ENCODE results near the gene ZC3H13. TPM values are rescaled to one million over a fixed set of nuclear protein-coding genes. Genes with fewer than 3 reads are reported as not detected.

The ZC3H13 gene
- total and polyA plus RNA-seq, 7 experiments from 2014 or later: 34.4 to 67.0 (median 46.2) TPM

DNA sequence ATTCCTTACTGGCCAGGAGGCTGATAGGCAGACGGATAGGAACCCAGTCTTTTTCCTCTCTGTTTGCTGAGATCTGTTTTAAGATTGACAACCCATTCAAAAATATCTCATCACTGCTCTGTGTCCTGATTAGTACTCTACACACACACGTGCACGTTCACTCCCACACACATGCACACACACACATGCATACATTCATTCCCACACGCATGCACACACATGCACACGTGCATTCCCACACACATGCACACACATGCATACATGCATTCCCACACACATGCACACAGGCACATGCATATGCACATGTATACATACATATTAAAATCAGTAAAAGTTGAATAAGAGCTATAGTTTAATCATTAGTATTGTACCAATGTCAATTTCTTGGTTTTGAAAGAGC lies 120.4 kb downstream of the ZC3H13 start:
- Mint-ChIP-seq H3K27ac (no peak overlapping the region), H3K27me3 (peaks cover 0 to 16% (median 12%) of the 10 kb centered on the region in 5 donors), H3K9me3 (no peaks in the 10 kb centered on the region), H3K4me1 (peaks cover 0 to 13% (median 0%) of the 10 kb centered on the region in 7 donors), H3K4me3 (no peak overlapping the region), H3K36me3 (no peaks in the 10 kb centered on the region)
- Histone ChIP-seq H3K36me3 (ENCODE audit: control insufficient read depth in 2 of 3, insufficient read depth in 3 of 3, low read length in 3 of 3) (no peaks in the 10 kb centered on the region), H3K27ac (ENCODE audit: low read depth, low read length) (no peak overlapping the region), H3K27me3 (ENCODE audit: control insufficient read depth in 2 of 2, insufficient read depth in 2 of 2, low read length in 2 of 2) (no peaks in the 10 kb centered on the region), H3K9me3 (ENCODE audit: control insufficient read depth in 2 of 3, low read length in 3 of 3) (no peaks in the 10 kb centered on the region), H3K4me3 (ENCODE audit: low read length) (no peak overlapping the region), H3K4me1 (ENCODE audit: control insufficient read depth in 2 of 2, insufficient read depth in 2 of 2, low read length in 2 of 2) (no peaks in the 10 kb centered on the region)
- POLR2A ChIA-PET: no interaction called here
- CTCF ChIA-PET: no interaction called here
- ATAC-seq (no peak), DNase-seq (no peak)
- intact Hi-C loops (cut with micrococcal nuclease): no loop called here

DNA sequence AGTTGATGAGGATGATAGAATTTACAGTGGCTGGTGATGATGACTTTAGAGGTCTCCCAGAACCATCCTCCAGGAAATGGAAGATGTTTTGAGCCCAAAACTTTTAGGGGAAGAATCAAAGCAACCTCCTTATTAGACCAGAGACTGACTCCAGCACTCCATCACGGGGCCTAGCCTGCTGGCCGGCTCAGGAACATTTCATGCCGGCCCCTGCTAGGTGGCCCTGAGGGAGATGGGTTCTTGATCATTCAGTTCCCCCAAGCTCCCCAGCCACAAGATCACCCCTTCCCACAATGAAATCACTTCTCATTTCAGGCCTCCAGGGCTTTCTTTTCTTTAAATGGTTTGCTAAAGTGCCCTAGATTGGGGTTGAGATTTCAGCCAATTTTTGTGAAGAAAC lies 121.3 kb downstream of the ZC3H13 start:
- CTCF ChIA-PET: no interaction called here
- no peak overlapping the region for H3K4me3 Mint-ChIP-seq

DNA sequence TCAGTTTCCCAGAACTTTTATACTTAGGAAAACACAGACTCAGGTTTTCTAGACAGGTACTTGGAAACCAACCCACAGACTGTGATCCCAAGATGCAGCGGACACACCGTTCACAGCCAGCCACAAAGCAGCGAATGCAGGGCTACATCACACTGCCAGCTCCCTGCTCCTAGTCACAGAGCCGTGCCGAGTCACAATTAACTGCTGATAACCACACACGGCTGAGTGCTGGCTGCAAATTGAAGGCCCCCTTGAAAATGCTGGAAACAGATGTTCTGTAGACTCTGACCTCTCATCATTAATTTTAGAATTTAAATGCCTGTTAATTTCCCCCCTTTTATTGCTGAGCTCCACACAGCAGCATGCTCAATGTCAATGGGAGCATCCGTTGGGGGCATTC lies 122.4 kb downstream of the ZC3H13 start:
- Histone ChIP-seq H3K36me3 (ENCODE audit: control insufficient read depth in 2 of 3, insufficient read depth in 3 of 3, low read length in 3 of 3) (no peaks in the 10 kb centered on the region), H3K27me3 (ENCODE audit: control insufficient read depth in 2 of 2, insufficient read depth in 2 of 2, low read length in 2 of 2) (no peaks in the 10 kb centered on the region), H3K27ac (ENCODE audit: low read depth, low read length) (no peak overlapping the region), H3K4me3 (ENCODE audit: low read length) (no peak overlapping the region), H3K9me3 (ENCODE audit: control insufficient read depth in 2 of 3, low read length in 3 of 3) (no peaks in the 10 kb centered on the region), H3K4me1 (ENCODE audit: control insufficient read depth in 2 of 2, insufficient read depth in 2 of 2, low read length in 2 of 2) (no peaks in the 10 kb centered on the region)
- no peak for DNase-seq
- H3K4me3 Mint-ChIP-seq: no peak overlapping the region
- H3K27me3 Mint-ChIP-seq: peaks cover 0 to 15% (median 12%) of the 10 kb centered on the region in 5 donors
- ChIA-PET POLR2A (no interaction called here), CTCF (no interaction called here)
- H3K9me3 Mint-ChIP-seq: no peaks in the 10 kb centered on the region
- H3K4me1 Mint-ChIP-seq: peaks cover 0 to 13% (median 0%) of the 10 kb centered on the region in 7 donors
- ATAC-seq: no peak
- intact Hi-C loops (cut with micrococcal nuclease): no loop called here
- no peak overlapping the region for H3K27ac Mint-ChIP-seq
- no peaks in the 10 kb centered on the region for H3K36me3 Mint-ChIP-seq

More for the DNA sequence above, 121.3 kb downstream of the ZC3H13 start:
- H3K4me1 Mint-ChIP-seq: peaks cover 0 to 13% (median 0%) of the 10 kb centered on the region in 7 donors
- H3K4me3 ChIP-seq (ENCODE audit: low read length): no peak overlapping the region
- H3K36me3 Mint-ChIP-seq: no peaks in the 10 kb centered on the region
- peaks cover 0 to 16% (median 12%) of the 10 kb centered on the region in 5 donors for H3K27me3 Mint-ChIP-seq
- H3K36me3 ChIP-seq (ENCODE audit: control insufficient read depth in 2 of 3, insufficient read depth in 3 of 3, low read length in 3 of 3): no peaks in the 10 kb centered on the region
- ATAC-seq (no peak), DNase-seq (no peak)
- H3K9me3 ChIP-seq (ENCODE audit: control insufficient read depth in 2 of 3, low read length in 3 of 3): no peaks in the 10 kb centered on the region
- H3K9me3 Mint-ChIP-seq: no peaks in the 10 kb centered on the region
- H3K4me1 ChIP-seq (ENCODE audit: control insufficient read depth in 2 of 2, insufficient read depth in 2 of 2, low read length in 2 of 2): no peaks in the 10 kb centered on the region
- H3K27ac Mint-ChIP-seq: no peak overlapping the region
- no peaks in the 10 kb centered on the region for H3K27me3 ChIP-seq (ENCODE audit: control insufficient read depth in 2 of 2, insufficient read depth in 2 of 2, low read length in 2 of 2)
- no peak overlapping the region for H3K27ac ChIP-seq (ENCODE audit: low read depth, low read length)
- intact Hi-C loops (cut with micrococcal nuclease): no loop called here
- POLR2A ChIA-PET: no interaction called here

DNA sequence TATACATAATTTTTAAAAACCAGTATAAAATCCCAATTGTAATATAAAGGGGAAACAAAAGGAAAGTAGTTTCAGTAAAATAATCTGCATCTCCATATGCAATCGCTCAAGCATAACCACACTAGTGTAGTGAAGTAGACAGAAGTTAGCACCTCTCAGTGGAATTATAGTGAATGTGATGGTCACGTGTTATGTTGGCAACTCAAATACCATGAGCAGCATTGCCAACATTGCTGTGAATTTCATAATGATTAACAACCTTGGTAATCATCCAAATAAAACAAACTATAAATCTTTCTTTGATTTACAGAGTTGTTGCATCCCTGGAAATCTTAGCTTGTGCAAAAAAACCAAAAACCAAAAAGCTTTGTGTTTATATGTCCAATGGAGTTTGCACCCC lies 123.7 kb downstream of the ZC3H13 start:
- POLR2A ChIA-PET: no interaction called here
- Histone ChIP-seq H3K9me3 (ENCODE audit: control insufficient read depth in 2 of 3, low read length in 3 of 3) (no peaks in the 10 kb centered on the region), H3K4me1 (ENCODE audit: control insufficient read depth in 2 of 2, insufficient read depth in 2 of 2, low read length in 2 of 2) (no peaks in the 10 kb centered on the region), H3K4me3 (ENCODE audit: low read length) (no peak overlapping the region), H3K27me3 (ENCODE audit: control insufficient read depth in 2 of 2, insufficient read depth in 2 of 2, low read length in 2 of 2) (no peaks in the 10 kb centered on the region), H3K36me3 (ENCODE audit: control insufficient read depth in 2 of 3, insufficient read depth in 3 of 3, low read length in 3 of 3) (no peaks in the 10 kb centered on the region), H3K27ac (ENCODE audit: low read depth, low read length) (no peak overlapping the region)
- CTCF ChIA-PET: no interaction called here
- Mint-ChIP-seq H3K4me3 (no peak overlapping the region), H3K9me3 (no peaks in the 10 kb centered on the region), H3K36me3 (no peaks in the 10 kb centered on the region), H3K27ac (no peak overlapping the region), H3K4me1 (peaks cover 0 to 10% (median 0%) of the 10 kb centered on the region in 7 donors), H3K27me3 (peaks cover 0 to 12% (median 10%) of the 10 kb centered on the region in 5 donors)
- intact Hi-C loops (cut with micrococcal nuclease): no loop called here
- DNase-seq (no peak), ATAC-seq (no peak)

DNA sequence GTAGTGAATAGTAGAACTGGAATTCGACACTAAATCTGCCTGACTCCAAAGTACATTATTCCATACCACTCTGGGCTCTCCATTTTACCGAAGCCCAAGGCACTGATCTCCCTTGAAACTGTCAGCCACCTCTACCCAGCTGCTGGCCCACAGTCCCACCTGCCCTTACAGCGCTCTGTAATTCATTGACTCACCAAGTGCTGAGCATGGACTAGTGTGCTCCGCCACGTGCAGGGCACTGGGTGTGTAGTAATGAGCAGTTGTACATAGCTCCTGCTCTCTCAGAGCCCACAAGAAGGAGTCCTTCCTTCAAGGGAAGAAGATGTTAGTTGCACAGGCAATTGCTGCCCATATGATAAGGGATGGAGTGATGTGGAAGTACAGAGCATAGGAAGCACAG lies 124.4 kb downstream of the ZC3H13 start:
- Mint-ChIP-seq H3K27me3 (peaks cover 0 to 7% (median 6%) of the 10 kb centered on the region in 5 donors), H3K4me3 (no peak overlapping the region), H3K27ac (no peak overlapping the region), H3K9me3 (no peaks in the 10 kb centered on the region), H3K4me1 (peaks cover 0 to 4% (median 0%) of the 10 kb centered on the region in 7 donors), H3K36me3 (no peaks in the 10 kb centered on the region)
- ATAC-seq (no peak), DNase-seq (no peak)
- ChIA-PET POLR2A (no interaction called here), CTCF (no interaction called here)
- no peaks in the 10 kb centered on the region for H3K36me3 ChIP-seq (ENCODE audit: control insufficient read depth in 2 of 3, insufficient read depth in 3 of 3, low read length in 3 of 3)
- H3K4me3 ChIP-seq (ENCODE audit: low read length): no peak overlapping the region
- H3K27me3 ChIP-seq (ENCODE audit: control insufficient read depth in 2 of 2, insufficient read depth in 2 of 2, low read length in 2 of 2): no peaks in the 10 kb centered on the region
- intact Hi-C loops (cut with micrococcal nuclease): no loop called here
- no peak overlapping the region for H3K27ac ChIP-seq (ENCODE audit: low read depth, low read length)
- no peaks in the 10 kb centered on the region for H3K4me1 ChIP-seq (ENCODE audit: control insufficient read depth in 2 of 2, insufficient read depth in 2 of 2, low read length in 2 of 2)
- H3K9me3 ChIP-seq (ENCODE audit: control insufficient read depth in 2 of 3, low read length in 3 of 3): no peaks in the 10 kb centered on the region

DNA sequence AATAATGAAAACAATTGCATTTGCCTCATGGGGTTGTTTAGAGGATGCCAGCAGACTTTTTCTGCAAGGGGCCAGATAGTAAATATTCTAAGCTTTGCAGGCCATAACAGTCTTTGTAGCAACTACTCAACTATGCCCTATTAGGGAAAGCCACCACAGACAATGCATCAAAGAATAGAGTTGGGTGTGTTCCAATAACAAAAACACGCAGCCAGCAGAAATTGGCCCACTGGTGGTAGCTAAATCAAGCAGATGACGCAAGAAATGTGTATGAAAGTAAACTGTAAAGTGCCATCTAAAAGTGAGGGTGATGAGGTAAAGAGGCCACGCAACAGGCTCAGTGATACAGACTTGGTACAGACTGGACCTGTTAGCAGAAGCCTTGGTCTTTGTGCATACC lies 125.8 kb downstream of the ZC3H13 start:
- H3K27me3 Mint-ChIP-seq: peaks cover 0 to 3% (median 0%) of the 10 kb centered on the region in 5 donors
- Histone ChIP-seq H3K27me3 (ENCODE audit: control insufficient read depth in 2 of 2, insufficient read depth in 2 of 2, low read length in 2 of 2) (no peaks in the 10 kb centered on the region), H3K4me1 (ENCODE audit: control insufficient read depth in 2 of 2, insufficient read depth in 2 of 2, low read length in 2 of 2) (no peaks in the 10 kb centered on the region), H3K9me3 (ENCODE audit: control insufficient read depth in 2 of 3, low read length in 3 of 3) (no peaks in the 10 kb centered on the region), H3K36me3 (ENCODE audit: control insufficient read depth in 2 of 3, insufficient read depth in 3 of 3, low read length in 3 of 3) (no peaks in the 10 kb centered on the region), H3K27ac (ENCODE audit: low read depth, low read length) (no peak overlapping the region), H3K4me3 (ENCODE audit: low read length) (no peak overlapping the region)
- intact Hi-C loops (cut with micrococcal nuclease): no loop called here
- H3K27ac Mint-ChIP-seq: no peak overlapping the region
- ATAC-seq: no peak
- CTCF ChIA-PET: no interaction called here
- no peak for DNase-seq
- H3K4me1 Mint-ChIP-seq: no peaks in the 10 kb centered on the region
- POLR2A ChIA-PET: no interaction called here
- H3K4me3 Mint-ChIP-seq: no peak overlapping the region
- H3K36me3 Mint-ChIP-seq: no peaks in the 10 kb centered on the region
- H3K9me3 Mint-ChIP-seq: no peaks in the 10 kb centered on the region

DNA sequence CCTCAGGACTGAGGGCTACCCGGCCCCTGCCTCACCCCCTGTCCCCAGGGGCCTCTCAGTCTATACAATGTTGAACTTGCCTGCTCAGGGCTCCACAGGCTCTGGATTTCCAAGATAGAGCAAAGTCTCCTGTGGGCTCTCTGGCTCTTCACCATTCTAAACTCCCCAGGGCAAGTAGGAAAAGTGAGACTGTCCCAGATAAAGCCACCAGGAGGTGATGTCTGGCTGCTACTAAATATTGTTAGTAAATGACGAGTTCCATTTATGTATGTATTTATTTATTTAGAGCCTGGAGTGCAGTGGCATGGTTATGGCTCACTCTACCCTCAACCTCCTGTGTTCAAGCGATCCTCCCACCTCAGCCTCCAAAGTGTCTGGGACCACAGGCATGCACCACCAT lies 127.4 kb downstream of the ZC3H13 start:
- Histone ChIP-seq H3K4me1 (ENCODE audit: control insufficient read depth in 2 of 2, insufficient read depth in 2 of 2, low read length in 2 of 2) (no peaks in the 10 kb centered on the region), H3K36me3 (ENCODE audit: control insufficient read depth in 2 of 3, insufficient read depth in 3 of 3, low read length in 3 of 3) (no peaks in the 10 kb centered on the region), H3K9me3 (ENCODE audit: control insufficient read depth in 2 of 3, low read length in 3 of 3) (no peaks in the 10 kb centered on the region), H3K27me3 (ENCODE audit: control insufficient read depth in 2 of 2, insufficient read depth in 2 of 2, low read length in 2 of 2) (no peaks in the 10 kb centered on the region), H3K4me3 (ENCODE audit: low read length) (no peak overlapping the region), H3K27ac (ENCODE audit: low read depth, low read length) (no peak overlapping the region)
- DNase-seq: no peak
- no peak for ATAC-seq
- Mint-ChIP-seq H3K4me1 (no peaks in the 10 kb centered on the region), H3K9me3 (no peaks in the 10 kb centered on the region), H3K27me3 (peaks cover 0 to 3% (median 0%) of the 10 kb centered on the region in 5 donors), H3K27ac (no peak overlapping the region), H3K36me3 (no peaks in the 10 kb centered on the region), H3K4me3 (no peak overlapping the region)
- CTCF ChIA-PET: no interaction called here
- POLR2A ChIA-PET: no interaction called here
- intact Hi-C loops (cut with micrococcal nuclease): loop anchor here in 1 of 2 donors (1.0 kb wide), 1 partner anchor 396 kb away; no protein-coding TSS in a partner anchor

Data from naive thymus-derived CD4-positive, alpha-beta T cell (primary cell).